Measurements from ENCODE around the gene VPS72. TPM values are rescaled to one million over a fixed set of nuclear protein-coding genes. Genes with fewer than 3 reads are reported as not detected.

The VPS72 gene
- total and polyA plus RNA-seq, 2 of the 13 experiments (the other 11 are each of a cell fraction or from before 2014, with no cell fraction given) = 33.7 to 34.5 TPM

GRCh38 chr1:151196292-151196800 lies 6.3 kb upstream of the VPS72 start (continued):
- TF ChIP-seq ZNF607 (CRISPR knock-in tag; IDR thresholded peaks at IDR 0.05; ENCODE audit: borderline replicate concordance) = no peak
- no peak for TF ChIP-seq TFDP1 (CRISPR knock-in tag; IDR thresholded peaks at IDR 0.05; ENCODE audit: borderline replicate concordance)
- no peak for TF ChIP-seq CREB1 (IDR thresholded peaks at IDR 0.05)
- 0 out of 2 replicates have a peak, but pooled peaks have one; percentile 34 for TF ChIP-seq CREB1 (CRISPR knock-in tag; IDR thresholded peaks at IDR 0.05)
- no peak for TF ChIP-seq JARID2 (CRISPR knock-in tag; IDR thresholded peaks at IDR 0.05; ENCODE audit: insufficient replicate concordance)
- peak; percentile 48 for TF ChIP-seq STAG1 (CRISPR knock-in tag; IDR thresholded peaks at IDR 0.05)
- TF ChIP-seq SIN3A (IDR thresholded peaks at IDR 0.05; ENCODE audit: borderline replicate concordance, low read depth, low read length) = 0 out of 2 replicates have a peak, but pooled peaks have one; percentile 28
- TF ChIP-seq, protein P1, sequence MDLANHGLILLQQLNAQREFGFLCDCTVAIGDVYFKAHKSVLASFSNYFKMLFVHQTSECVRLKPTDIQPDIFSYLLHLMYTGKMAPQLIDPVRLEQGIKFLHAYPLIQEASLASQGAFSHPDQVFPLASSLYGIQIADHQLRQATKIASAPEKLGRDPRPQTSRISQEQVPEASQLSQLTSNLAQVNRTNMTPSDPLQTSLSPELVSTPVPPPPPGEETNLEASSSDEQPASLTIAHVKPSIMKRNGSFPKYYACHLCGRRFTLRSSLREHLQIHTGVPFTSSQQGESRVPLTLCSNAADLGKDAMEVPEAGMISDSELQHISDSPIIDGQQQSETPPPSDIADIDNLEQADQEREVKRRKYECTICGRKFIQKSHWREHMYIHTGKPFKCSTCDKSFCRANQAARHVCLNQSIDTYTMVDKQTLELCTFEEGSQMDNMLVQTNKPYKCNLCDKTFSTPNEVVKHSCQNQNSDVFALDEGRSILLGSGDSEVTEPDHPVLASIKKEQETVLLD (CRISPR knock-in tag; IDR thresholded peaks at IDR 0.05; ENCODE audit: low read depth) = no peak
- TF ChIP-seq KDM5A (IDR thresholded peaks at IDR 0.05; ENCODE audit: borderline replicate concordance, low read length) = peak; percentile 53; the same call in 1 of the 2 replicates
- TF ChIP-seq ELF3 (CRISPR knock-in tag; IDR thresholded peaks at IDR 0.05) = peak; percentile 33; the same call in 1 of the 2 replicates
- TF ChIP-seq FOXC1 (CRISPR knock-in tag; IDR thresholded peaks at IDR 0.05; ENCODE audit: borderline replicate concordance) = no peak
- peak in 1 of 2 experiments; percentile 76; a peak in 3 of 4 replicates for TF ChIP-seq HMGXB4 (CRISPR knock-in tag; IDR thresholded peaks at IDR 0.05; ENCODE audit: borderline replicate concordance in 1 of 2, low read depth in 1 of 2)
- TF ChIP-seq CENPT (CRISPR knock-in tag; IDR thresholded peaks at IDR 0.05; ENCODE audit: low read depth) = no peak
- TF ChIP-seq, protein P2, sequence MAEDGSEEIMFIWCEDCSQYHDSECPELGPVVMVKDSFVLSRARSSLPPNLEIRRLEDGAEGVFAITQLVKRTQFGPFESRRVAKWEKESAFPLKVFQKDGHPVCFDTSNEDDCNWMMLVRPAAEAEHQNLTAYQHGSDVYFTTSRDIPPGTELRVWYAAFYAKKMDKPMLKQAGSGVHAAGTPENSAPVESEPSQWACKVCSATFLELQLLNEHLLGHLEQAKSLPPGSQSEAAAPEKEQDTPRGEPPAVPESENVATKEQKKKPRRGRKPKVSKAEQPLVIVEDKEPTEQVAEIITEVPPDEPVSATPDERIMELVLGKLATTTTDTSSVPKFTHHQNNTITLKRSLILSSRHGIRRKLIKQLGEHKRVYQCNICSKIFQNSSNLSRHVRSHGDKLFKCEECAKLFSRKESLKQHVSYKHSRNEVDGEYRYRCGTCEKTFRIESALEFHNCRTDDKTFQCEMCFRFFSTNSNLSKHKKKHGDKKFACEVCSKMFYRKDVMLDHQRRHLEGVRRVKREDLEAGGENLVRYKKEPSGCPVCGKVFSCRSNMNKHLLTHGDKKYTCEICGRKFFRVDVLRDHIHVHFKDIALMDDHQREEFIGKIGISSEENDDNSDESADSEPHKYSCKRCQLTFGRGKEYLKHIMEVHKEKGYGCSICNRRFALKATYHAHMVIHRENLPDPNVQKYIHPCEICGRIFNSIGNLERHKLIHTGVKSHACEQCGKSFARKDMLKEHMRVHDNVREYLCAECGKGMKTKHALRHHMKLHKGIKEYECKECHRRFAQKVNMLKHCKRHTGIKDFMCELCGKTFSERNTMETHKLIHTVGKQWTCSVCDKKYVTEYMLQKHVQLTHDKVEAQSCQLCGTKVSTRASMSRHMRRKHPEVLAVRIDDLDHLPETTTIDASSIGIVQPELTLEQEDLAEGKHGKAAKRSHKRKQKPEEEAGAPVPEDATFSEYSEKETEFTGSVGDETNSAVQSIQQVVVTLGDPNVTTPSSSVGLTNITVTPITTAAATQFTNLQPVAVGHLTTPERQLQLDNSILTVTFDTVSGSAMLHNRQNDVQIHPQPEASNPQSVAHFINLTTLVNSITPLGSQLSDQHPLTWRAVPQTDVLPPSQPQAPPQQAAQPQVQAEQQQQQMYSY (CRISPR knock-in tag; IDR thresholded peaks at IDR 0.05) = 0 out of 2 replicates have a peak, but pooled peaks have one; percentile 19
- TF ChIP-seq ZBTB7A (CRISPR knock-in tag; IDR thresholded peaks at IDR 0.05) = no peak
- TF ChIP-seq ZNF350 (CRISPR knock-in tag; IDR thresholded peaks at IDR 0.05; ENCODE audit: borderline replicate concordance, low read depth) = 0 out of 2 replicates have a peak, but pooled peaks have one; percentile 6
- no peak for TF ChIP-seq MBNL3 (CRISPR knock-in tag; conservative IDR thresholded peaks at IDR 0.05)
- no peak for TF ChIP-seq ZNF274 (CRISPR knock-in tag; IDR thresholded peaks at IDR 0.05)
- TF ChIP-seq ZSCAN31 (CRISPR knock-in tag; IDR thresholded peaks at IDR 0.05; ENCODE audit: low read depth) = 0 out of 2 replicates have a peak, but pooled peaks have one; percentile 54

Data from HepG2 (cell line).